Cerebellar cortex (tissue), 1 donor: ENCODE results near the gene ZSCAN9.

Source experiments
- DNase-seq: peaks from one replicate; pipeline ENCODE4 v3.0.0-alpha.2; 2015; ENCODE audit warnings: low spot score

ZSCAN9 gene

DNA sequence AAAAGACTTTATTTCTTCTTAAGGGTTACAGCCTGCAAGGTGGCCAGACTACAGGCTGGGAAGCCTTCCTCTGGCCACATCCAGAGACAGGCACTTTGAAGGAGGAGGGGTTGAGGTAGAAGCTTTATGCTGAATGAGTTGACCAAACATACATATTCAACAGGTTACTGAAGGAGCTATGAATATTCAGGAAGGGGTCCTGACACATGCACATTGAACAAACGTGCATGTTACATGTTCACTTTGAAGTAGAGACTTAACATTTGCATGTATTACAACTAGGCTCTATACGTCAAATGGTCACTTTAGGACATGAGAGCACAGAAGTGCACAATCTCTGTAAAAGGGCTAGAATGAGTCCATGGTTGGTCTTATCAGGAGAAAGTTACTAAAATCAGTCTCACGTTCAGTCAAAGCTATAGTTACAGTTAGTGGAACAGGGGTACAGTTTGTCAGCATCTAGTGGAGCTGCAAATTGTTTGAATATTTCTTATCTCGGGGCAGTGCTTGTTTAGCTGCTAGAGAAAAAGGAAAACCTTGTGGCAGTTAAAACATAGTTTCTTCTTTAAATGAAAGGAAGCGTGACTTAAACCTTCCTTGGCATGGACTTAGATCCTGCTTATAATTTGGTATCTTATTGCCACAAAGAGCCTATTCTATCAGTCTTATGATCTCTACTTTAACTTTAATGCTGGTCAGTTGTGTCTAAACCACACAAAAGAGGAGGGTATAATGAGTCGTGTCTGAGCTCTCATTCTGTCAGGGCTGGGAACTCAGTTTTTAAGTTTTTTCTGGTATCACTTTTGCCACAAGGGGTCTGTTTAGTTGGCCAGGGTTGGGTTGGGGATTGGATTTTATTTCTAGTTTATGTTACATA is 4.6 kb upstream of the ZSCAN9 start:
- DNase-seq = peak; percentile 18

GRCh38 chr6:28224131-28225055 is 682 bp upstream of the ZSCAN9 start:
- no peak for DNase-seq

DNA sequence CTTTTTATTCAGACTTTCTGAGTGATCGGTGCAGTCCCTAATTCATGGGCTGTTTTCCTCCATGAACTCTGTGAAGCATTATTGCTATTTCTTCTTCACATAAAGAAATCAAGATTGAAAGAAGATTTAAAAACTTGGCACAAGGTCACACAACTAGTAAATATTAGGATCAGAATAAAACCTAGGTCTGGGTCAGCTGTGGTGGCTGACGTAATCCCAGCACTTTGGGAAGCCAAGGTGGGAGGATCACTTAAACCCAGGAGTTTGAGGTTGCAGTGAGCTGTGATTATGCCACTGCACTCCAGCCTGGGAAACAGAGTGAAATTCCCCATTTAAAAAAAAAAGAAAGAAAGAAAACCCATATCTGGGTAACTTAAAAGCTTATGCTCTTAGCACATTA is 1.4 kb downstream of the ZSCAN9 start:
- DNase-seq = no peak

- DNase-seq = no peak
These were observed 7.7 kb downstream of the ZSCAN9 start for GRCh38 chr6:28232785-28233184.

- DNase-seq = no peak
These were observed 10.9 kb downstream of the ZSCAN9 start for GRCh38 chr6:28235912-28236452.

GRCh38 chr6:28239636-28240035 is 14.6 kb downstream of the ZSCAN9 start:
- DNase-seq = no peak

DNA sequence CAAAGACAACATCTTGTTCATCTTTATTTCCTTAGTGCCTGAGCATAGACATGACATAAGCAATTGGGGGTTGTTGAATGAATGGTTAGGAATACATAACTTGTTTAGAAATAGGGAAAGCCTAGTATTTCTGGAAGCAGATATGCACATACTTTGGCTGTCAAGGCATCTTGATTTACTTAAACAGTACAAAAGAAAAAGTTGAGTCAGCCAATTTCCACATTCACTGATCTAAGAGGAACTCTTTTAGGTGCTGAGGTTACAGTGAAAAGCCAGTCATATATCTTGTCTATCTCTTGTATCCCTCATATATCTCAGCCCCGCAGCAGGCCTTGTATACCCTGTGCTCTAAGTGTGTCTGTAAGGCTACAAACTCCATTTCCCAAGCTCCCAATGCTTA is 15.4 kb downstream of the ZSCAN9 start:
- DNase-seq = no peak

DNA sequence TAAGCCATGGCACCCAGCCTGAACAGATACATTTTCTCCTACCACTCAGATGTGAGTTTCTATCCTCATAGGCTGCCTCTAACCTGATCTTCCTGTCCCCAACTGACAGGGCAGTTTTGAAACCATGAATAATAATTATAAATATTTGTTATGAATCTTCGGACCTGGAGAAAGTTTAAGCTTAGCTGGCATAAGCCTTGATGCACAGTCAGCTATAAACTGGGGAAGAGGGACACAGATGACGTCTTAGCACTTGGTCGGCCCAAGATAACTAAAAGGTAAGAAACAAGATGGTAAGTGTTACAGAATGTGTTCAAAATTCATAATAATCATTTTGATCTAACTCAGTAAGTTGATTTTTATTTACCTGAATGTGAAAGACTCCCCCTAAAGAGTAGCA is 18.9 kb downstream of the ZSCAN9 start:
- DNase-seq = no peak

DNA sequence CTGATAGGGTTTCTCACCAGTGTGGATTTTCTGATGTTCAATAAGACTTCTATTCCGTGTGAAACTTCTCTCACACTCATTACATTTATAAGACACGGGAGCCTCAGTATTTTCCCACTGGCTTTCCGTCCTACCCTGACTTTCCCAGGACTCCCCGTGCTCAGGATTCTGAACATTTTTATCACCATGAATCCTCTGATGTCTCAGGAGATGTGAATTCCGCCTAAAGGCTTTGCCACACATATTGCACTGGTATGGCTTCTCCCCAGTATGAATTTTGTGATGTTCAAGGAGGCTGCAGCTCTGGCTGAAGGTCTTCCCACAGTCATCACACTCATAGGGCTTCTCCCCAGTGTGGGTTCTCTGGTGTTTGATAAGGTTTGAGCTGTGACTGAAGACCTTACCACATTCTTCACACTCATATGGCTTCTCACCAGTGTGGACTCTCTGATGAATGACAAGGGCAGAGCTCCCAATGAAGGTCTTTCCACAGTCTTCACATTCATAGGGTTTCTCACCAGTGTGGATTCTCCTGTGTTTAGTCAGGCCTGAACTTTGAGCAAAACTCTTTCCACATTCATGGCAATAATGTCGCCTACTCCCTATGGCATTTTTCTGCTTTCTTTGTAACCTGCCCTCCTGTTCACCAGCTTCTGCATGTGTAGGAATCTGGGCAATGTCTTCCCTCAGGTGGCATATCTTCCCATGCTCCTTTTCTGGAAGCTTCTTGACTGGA is 20.3 kb downstream of the ZSCAN9 start:
- no peak for DNase-seq

DNA sequence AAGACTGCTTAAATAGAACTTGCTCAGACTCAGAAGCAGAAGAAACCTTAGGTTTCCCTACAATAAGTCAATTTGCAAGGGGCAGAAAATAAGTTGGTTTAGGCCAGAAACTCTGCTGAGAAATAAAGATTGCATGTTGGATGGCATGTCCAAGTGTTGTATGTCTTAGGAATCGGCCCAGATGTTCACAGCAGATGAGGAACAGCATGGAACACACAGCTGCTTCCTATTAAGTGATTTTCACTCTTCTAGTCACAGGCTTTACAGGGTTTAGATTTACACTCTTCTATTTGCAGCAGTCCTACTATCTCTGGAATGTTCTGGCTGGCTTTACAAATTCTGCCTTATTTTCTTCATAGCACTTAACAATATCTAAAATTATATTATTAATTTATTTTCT is 23.8 kb downstream of the ZSCAN9 start:
- DNase-seq = no peak

DNA sequence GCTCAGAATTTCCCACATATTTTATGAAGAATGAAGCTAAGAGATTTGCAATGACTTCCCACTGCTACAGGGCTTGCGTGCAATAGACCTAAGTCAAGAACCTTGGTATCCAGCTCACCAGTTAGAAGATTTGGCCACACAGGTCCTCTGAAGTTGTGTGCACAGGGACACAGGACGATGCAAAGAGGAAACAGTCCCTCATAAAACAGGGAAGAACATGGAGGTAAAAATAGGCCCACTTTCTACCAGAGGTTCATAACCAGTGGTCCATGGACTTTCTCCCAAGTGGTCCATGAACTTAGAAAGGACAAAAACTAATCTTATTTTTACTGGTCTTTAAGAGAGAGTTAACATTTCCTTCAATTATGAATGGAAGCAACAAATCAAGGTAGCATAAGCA is 25.7 kb downstream of the ZSCAN9 start:
- DNase-seq = no peak

- no peak for DNase-seq
These were observed 26.6 kb downstream of the ZSCAN9 start for GRCh38 chr6:28251661-28252008.

DNA sequence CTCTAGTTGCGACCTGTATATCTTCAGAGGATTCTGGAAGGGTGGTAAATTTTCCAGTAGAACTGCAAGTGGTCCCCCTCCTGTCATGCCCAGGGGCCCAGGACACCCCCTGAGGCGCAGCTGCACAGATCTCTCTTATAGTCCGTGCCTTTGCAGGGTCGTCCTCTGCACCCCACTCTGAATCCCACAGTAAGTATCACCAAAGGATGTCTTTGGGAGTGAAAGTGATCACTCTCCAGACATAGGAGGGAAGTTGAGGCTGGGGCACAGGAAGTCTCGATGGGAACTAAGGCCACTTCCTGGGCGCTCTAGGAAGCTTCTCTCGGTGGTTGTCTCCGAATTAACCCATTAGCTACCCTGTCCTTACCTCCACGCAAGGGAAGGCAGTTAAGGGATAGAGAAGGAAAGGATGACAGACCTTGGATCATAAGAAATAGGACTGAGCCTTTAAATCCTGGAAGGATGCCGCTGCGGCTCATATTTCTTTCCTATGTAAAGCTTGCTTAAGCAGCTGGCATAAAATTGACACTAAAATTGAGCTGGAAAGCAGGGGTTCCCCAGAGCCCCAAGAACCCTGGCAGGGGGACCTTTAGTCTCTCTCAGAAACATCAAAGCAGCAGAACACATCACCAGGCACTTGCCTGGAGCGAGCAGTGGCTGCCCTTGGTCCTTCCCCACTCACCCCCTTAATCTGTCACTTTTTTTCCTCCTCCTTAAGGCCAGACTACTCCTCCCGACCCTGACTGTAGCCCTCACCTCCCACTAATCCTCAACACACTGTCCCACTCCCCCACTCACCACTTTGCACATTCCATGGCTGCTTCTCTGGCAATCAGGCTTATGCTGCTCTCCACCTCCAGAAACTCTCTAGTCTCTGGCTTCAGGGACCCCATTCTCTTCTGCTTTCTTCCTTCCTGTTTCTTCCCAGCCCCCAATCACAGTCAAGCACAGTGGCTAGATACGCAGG is 27.2 kb downstream of the ZSCAN9 start, which contains the start of gene ZKSCAN4:
ZKSCAN4 (minus strand) TSS at position 261 of the 967 bp plus-strand sequence. CDS start 289 bp downstream, outside the sequence.
- DNase-seq = peak; percentile 96

DNA sequence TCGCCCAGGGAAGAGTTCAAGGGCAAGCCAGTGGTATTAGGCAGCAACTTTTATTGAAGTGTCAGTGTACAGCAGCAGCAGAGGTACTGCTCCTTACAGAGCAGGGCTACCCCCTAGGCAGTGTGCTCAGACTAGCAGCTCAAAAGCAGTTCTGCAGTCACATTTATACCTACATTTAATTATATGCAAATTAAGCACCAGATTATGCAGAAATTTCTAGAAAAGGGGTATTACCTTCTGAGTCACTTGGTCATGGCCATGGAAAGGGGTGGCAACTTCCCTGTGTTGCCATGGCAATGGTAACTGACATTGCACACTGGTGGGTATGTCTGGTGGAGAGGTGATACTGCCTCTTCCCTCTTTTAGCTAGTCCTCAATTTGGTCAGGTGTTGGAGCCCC is 29.0 kb downstream of the ZSCAN9 start:
- no peak for DNase-seq

DNA sequence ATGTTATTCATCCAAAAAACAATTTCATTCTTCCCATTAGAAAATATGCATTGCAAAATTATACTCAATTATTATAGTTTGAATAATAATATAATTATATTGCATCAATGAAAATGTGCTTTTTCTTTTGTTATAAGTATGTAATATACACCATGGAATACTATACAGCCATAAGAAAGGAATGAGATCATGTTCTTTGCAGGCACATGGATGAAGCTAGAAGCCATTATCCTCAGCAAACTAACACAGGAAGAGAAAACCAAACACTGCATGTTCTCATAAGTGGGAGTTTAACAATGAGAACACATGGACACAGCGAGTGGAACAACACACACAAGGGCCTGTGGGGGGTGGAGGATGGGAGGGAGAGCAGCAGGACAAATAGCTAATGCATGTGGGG is 32.0 kb downstream of the ZSCAN9 start:
- DNase-seq = no peak

DNA sequence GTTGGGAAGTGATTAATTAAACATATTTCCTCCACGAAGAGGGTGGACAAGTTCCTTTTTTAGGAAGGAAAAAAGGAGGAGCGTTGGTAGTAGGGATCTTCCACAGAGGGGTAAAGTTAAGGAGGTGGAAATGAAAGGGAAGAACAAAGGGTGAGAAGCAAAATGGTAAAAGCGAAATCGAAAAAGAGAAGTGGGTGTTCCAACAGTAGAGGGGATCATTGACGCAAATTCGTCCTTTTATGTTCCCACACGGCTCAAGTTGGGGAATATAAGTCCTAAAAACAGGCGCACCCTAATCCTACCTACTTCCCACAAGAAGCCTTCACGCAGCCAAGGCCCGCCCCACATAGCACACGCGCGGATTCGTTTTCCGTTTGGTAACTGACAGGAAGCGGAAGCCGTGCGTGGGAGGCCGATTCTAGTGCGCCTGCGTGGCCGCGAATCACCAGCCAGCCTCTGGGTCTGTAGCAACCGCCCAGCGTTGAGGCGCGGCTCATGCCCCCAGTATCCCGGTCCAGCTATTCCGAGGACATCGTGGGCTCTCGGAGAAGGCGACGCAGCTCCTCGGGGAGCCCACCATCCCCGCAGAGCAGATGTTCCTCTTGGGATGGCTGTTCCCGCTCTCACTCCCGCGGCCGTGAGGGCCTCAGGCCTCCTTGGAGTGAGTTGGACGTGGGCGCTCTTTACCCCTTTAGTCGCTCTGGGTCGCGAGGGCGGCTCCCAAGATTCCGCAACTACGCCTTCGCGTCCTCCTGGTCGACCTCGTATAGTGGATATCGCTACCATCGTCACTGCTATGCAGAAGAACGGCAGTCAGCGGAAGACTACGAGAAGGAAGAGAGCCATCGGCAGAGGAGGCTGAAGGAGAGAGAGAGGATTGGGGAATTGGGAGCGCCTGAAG is 34.1 kb downstream of the ZSCAN9 start, which contains the start of gene NKAPL:
NKAPL (plus strand) TSS at position 421 of the 901 bp plus-strand sequence; CDS start at position 496, 75 bp downstream.
- DNase-seq = peak; percentile 64

DNA sequence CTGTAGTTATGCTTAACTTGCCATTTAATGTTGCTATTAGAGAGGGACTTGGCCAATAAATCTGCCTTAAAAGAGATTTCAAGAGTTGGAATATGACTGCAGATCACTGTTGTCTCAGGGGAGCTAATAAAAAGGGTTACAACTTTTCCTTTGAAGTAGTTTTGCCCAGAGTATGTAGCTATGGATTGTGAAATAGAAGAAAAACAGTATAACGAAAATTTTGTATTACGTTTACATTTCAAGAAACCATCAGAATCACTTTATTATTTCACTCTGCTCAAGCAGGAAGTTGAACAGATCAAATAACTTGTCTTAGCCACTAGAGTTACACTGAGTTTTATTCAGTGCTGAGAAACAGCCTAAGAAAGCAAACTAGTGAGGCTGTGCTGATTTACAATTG is 38.8 kb downstream of the ZSCAN9 start:
- DNase-seq = no peak

DNA sequence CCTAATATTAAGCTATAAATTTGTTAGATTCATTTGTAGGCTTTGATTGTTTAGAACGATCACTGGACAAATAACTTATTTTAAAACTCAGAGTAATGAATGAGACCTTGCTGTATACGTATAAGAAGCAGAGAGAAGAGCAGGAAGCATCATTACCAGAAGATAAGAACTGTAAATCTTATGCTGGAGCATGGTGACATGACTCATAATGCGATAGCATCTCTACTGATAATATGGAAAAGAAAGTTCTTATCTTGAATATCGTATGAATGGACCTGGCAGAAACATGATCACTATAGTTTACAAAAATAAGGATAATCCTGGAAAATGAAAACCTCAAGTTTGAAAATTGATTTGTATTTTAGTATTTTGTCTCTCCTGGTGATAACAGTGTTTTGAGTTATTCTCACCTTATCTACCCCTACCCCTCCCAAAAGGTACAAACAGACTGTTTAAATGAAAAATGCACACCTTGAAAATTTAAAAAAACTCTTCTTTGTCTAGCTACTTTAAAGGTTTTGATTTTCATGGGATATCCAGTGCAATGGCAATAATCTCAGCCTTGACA is 39.8 kb downstream of the ZSCAN9 start:
- DNase-seq = no peak

GRCh38 chr6:28266563-28266961 is 41.5 kb downstream of the ZSCAN9 start:
- DNase-seq = no peak
